H1 (cell line): ENCODE results near the gene OR51G2.

Source experiments
- RAD21 ChIP-seq, 2 experiments: IDR thresholded peaks in 1 of 2; conservative IDR thresholded peaks in 1 of 2; 2 replicates each; pipeline ENCODE4 v1.6.1; 2011; ENCODE audit warnings: low read depth in 2 of 2, low read length in 2 of 2, improper control_type of control experiment in 1 of 2, inconsistent platforms in 1 of 2, mild to moderate bottlenecking in 1 of 2, moderate library complexity in 1 of 2
- YY1 ChIP-seq: IDR thresholded peaks from 2 replicates; pipeline ENCODE4 v1.6.1; 2011; ENCODE audit warnings: low read depth, mild to moderate bottlenecking, low read length
- TF ChIP-seq, protein P1 (sequence below), 3 experiments: IDR thresholded peaks; 1 replicate in 2 of 3; 2 replicates in 1 of 3; pipeline versions ENCODE4 v1.5.1 to v1.6.1; 2011; ENCODE audit warnings: low read length in 3 of 3, mild to moderate bottlenecking in 3 of 3, inconsistent platforms in 2 of 3, low read depth in 1 of 3, moderate library complexity in 1 of 3; ENCODE audit not compliant: insufficient read depth in 1 of 3; ENCODE audit errors: control extremely low read depth in 1 of 3

DNA sequence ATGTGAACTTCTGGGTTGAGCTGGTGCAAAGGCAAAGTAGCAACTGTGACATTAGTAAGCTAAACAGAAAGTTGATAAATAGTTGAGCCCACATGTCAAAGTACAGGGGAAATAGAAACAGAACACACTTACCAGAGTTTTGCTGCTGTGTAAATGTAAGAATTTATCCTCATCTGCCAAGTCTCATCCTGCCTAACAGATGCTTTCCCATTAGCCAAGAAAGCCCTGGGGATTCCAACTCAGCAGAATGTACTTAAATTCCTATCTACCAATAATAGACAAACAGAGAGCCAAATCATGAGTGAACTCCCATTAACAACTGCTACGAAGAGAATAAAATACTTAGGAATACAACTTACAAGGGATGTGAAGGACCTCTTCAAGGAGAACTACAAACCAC is 43.7 kb upstream of the OR51G2 start:
- TF ChIP-seq YY1 (no peak), RAD21 (IDR thresholded peaks at IDR 0.05 in 1 of 2, conservative IDR thresholded peaks at IDR 0.05 in 1 of 2; ENCODE audit: low read depth in 2 of 2, low read length in 2 of 2) (no peak)
- TF ChIP-seq, protein P1, sequence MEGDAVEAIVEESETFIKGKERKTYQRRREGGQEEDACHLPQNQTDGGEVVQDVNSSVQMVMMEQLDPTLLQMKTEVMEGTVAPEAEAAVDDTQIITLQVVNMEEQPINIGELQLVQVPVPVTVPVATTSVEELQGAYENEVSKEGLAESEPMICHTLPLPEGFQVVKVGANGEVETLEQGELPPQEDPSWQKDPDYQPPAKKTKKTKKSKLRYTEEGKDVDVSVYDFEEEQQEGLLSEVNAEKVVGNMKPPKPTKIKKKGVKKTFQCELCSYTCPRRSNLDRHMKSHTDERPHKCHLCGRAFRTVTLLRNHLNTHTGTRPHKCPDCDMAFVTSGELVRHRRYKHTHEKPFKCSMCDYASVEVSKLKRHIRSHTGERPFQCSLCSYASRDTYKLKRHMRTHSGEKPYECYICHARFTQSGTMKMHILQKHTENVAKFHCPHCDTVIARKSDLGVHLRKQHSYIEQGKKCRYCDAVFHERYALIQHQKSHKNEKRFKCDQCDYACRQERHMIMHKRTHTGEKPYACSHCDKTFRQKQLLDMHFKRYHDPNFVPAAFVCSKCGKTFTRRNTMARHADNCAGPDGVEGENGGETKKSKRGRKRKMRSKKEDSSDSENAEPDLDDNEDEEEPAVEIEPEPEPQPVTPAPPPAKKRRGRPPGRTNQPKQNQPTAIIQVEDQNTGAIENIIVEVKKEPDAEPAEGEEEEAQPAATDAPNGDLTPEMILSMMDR (IDR thresholded peaks at IDR 0.05; ENCODE audit: control extremely low read depth in 1 of 3, insufficient read depth in 1 of 3, low read depth in 1 of 3, low read length in 3 of 3): no peak
